ENCODE results near the gene MRPL55. TPM values are rescaled to one million over a fixed set of nuclear protein-coding genes. Genes with fewer than 3 reads are reported as not detected.

Gene MRPL55
- total RNA-seq, 1 experiment from 2014 or later, result 57.1 TPM

DNA sequence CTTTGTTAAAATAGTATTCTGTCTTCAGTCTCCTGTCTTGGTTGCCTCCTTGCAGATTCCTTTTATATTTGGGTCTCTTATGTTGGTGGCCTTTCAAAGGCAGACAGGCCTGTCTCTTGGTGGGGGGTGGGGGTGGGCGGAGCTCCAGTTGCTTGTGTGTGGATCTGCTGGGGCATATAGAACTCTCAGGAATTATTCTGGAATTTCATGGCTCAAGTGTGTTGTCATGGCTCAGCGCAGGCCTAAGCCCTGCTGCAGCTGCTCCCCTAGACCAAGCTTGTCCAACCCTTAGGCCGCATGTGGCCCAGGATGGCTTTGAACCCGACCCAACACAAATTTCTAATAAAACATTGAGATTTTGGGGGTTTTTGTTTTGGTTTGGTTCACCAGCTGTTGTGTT, 13.9 kb downstream of the MRPL55 start:
- no peaks in the 10 kb centered on the region for H3K27me3 ChIP-seq (ENCODE audit: insufficient read depth, low read length)
- H4K20me1 ChIP-seq (ENCODE audit: insufficient read depth), result peaks cover 29% of the 10 kb centered on the region; the same call in 1 of the 2 replicates
- intact Hi-C loops (cut with micrococcal nuclease), result no loop called here
- H3K9ac ChIP-seq (ENCODE audit: low read length), result no peak overlapping the region
- no peak for DNase-seq (ENCODE audit: low read depth, low spot score)
- no peak overlapping the region for H2AFZ ChIP-seq (ENCODE audit: low read depth, low read length, poor library complexity, severe bottlenecking)
- peaks cover 100% of the 10 kb centered on the region for H3K79me2 ChIP-seq (ENCODE audit: insufficient read depth, low read length)
- peaks cover 15 to 73% of the 10 kb centered on the region in 2 experiments for H3K36me3 ChIP-seq (ENCODE audit: control insufficient read depth in 1 of 2, insufficient read depth in 2 of 2, low read length in 2 of 2)
- H3K4me1 ChIP-seq (ENCODE audit: control insufficient read depth in 1 of 2, insufficient read depth in 2 of 2, low read length in 2 of 2), result no peaks in the 10 kb centered on the region
- no peak overlapping the region for H3K4me2 ChIP-seq (ENCODE audit: low read length)
- BruUV-seq (replicated peaks), result no TSS peak
- no peak overlapping the region for H3K4me3 ChIP-seq (replicated peaks in 1 of 2; ENCODE audit: low read depth in 1 of 2, low read length in 2 of 2)
- TF ChIP-seq EZH2phosphoT487 (IDR thresholded peaks at IDR 0.05; ENCODE audit: borderline replicate concordance) (no peak), ZBTB33 (IDR thresholded peaks at IDR 0.05; ENCODE audit: extremely low read depth, insufficient replicate concordance, low read length) (no peak), CTCF (IDR thresholded peaks at IDR 0.05 in 2 of 3, conservative IDR thresholded peaks at IDR 0.05 in 1 of 3; ENCODE audit: borderline replicate concordance in 1 of 3, insufficient read depth in 1 of 3, low read depth in 2 of 3, low read length in 2 of 3) (no peak), JUND (IDR thresholded peaks at IDR 0.05) (no peak), MAX (IDR thresholded peaks at IDR 0.05) (no peak), EGR1 (IDR thresholded peaks at IDR 0.05; ENCODE audit: low read depth) (no peak), EZH2 (IDR thresholded peaks at IDR 0.05) (no peak), RAD21 (IDR thresholded peaks at IDR 0.05; ENCODE audit: low read depth) (no peak), ZNF274 (IDR thresholded peaks at IDR 0.05; ENCODE audit: low read depth, low read length) (no peak), CBX3 (IDR thresholded peaks at IDR 0.05; ENCODE audit: low read depth) (no peak), ELF1 (IDR thresholded peaks at IDR 0.05; ENCODE audit: borderline replicate concordance, low read depth) (no peak), POLR2AphosphoS5 (IDR thresholded peaks at IDR 0.05; ENCODE audit: low read depth, low read length) (no peak), YY1 (IDR thresholded peaks at IDR 0.05; ENCODE audit: extremely low read depth, insufficient replicate concordance, low read depth, low read length) (no peak), POLR2A (IDR thresholded peaks at IDR 0.05; ENCODE audit: borderline replicate concordance, extremely low read depth, insufficient read depth, insufficient read length) (no peak), SIN3A (IDR thresholded peaks at IDR 0.05; ENCODE audit: low read depth) (no peak), TCF7L2 (IDR thresholded peaks at IDR 0.05; ENCODE audit: borderline replicate concordance, extremely low read depth, insufficient read depth, insufficient read length) (no peak)
- no peak for ATAC-seq
- ChIA-PET POLR2A (no interaction called here), RAD21 (ENCODE audit: low non-redundant PET in 1 of 2, low total read pairs in 2 of 2, uncharacterized antibody in 2 of 2, unreplicated experiment in 2 of 2) (no interaction called here), CTCF (no interaction called here)
- H3K9me3 ChIP-seq (ENCODE audit: control insufficient read depth in 1 of 2, insufficient read depth in 1 of 2, low read depth in 1 of 2, low read length in 2 of 2), result peaks cover 10 to 19% of the 10 kb centered on the region in 2 experiments; a peak in 2 of 4 replicates
- H3K9me2 ChIP-seq (ENCODE audit: insufficient read depth), result no peaks in the 10 kb centered on the region
- no peak overlapping the region for H3K27ac ChIP-seq (ENCODE audit: low read depth, low read length)

All from HCT116 (cell line).